Keratinocyte (primary cell): ENCODE results near the gene PAQR8. TPM values are rescaled to one million over a fixed set of nuclear protein-coding genes. Genes with fewer than 3 reads are reported as not detected.

Experiments
- DNase-seq: peaks from one replicate; pipeline ENCODE4 v3.0.0-alpha.2; 2011; ENCODE audit warnings: low read depth, missing footprints, low spot score
- FAIRE-seq: peaks from 2 replicates; lab custom pipeline; 2011; peaks lifted over from hg19 to GRCh38; lab: Jason Lieb, UNC
- H2AFZ ChIP-seq: 2 replicates; pipeline ENCODE4 v1.6.0; 2012; ENCODE audit warnings: low read length, control low read depth, inconsistent platforms; ENCODE audit not compliant: control insufficient read depth
- H3K27ac ChIP-seq: 2 replicates; pipeline ENCODE4 v1.5.1; 2011; ENCODE audit warnings: low read length; ENCODE audit not compliant: control insufficient read depth, insufficient read depth
- H3K27me3 ChIP-seq: 3 replicates; pipeline ENCODE4 v1.6.0; 2011; ENCODE audit warnings: low read length; ENCODE audit not compliant: control insufficient read depth, insufficient read depth; ENCODE audit errors: extremely low read depth
- H3K36me3 ChIP-seq, 2 experiments: 2 replicates in 1 of 2; 3 replicates in 1 of 2; pipeline ENCODE4 v1.5.1; 2011; ENCODE audit warnings: low read length in 2 of 2, mild to moderate bottlenecking in 1 of 2; ENCODE audit not compliant: control insufficient read depth in 2 of 2, insufficient read depth in 2 of 2; ENCODE audit errors: extremely low read depth in 1 of 2
- H3K4me1 ChIP-seq: 3 replicates; pipeline ENCODE4 v1.5.1; 2011; ENCODE audit warnings: low read length; ENCODE audit not compliant: control insufficient read depth, insufficient read depth; ENCODE audit errors: extremely low read depth
- H3K4me2 ChIP-seq: 3 replicates; pipeline ENCODE4 v1.6.0; 2011; ENCODE audit warnings: low read depth, low read length; ENCODE audit not compliant: control insufficient read depth, insufficient read depth; ENCODE audit errors: extremely low read depth
- H3K4me3 ChIP-seq, 3 experiments: fragments of 200-600 bp in 1 of 3; sonication (generic) in 1 of 3; 2 replicates in 2 of 3; 3 replicates in 1 of 3; pipeline ENCODE4 v1.5.1; 2011 to 2016; ENCODE audit warnings: low read length in 3 of 3, mild to moderate bottlenecking in 3 of 3, control low read depth in 2 of 3, inconsistent platforms in 1 of 3, low read depth in 1 of 3, mixed read lengths in 1 of 3, mixed run types in 1 of 3, moderate library complexity in 1 of 3; ENCODE audit not compliant: control insufficient read depth in 2 of 3, insufficient read depth in 2 of 3; ENCODE audit errors: extremely low read depth in 1 of 3
- H3K79me2 ChIP-seq: 2 replicates; pipeline ENCODE4 v1.6.0; 2012; ENCODE audit warnings: low read length; ENCODE audit not compliant: control insufficient read depth, insufficient read depth
- H3K9ac ChIP-seq: 3 replicates; pipeline ENCODE4 v1.6.0; 2011; ENCODE audit warnings: low read length; ENCODE audit not compliant: control insufficient read depth, insufficient read depth; ENCODE audit errors: extremely low read depth
- H3K9me1 ChIP-seq: 3 replicates; pipeline ENCODE4 v1.6.0; 2011; ENCODE audit warnings: low read length; ENCODE audit not compliant: control insufficient read depth, insufficient read depth; ENCODE audit errors: extremely low read depth
- H3K9me3 ChIP-seq: 2 replicates; pipeline ENCODE4 v1.5.1; 2012; ENCODE audit warnings: low read depth, low read length; ENCODE audit not compliant: control insufficient read depth
- H4K20me1 ChIP-seq: 3 replicates; pipeline ENCODE4 v1.6.0; 2011; ENCODE audit warnings: low read length; ENCODE audit not compliant: control insufficient read depth, insufficient read depth; ENCODE audit errors: extremely low read depth
- EZH2 ChIP-seq: IDR thresholded peaks from one replicate; pipeline ENCODE4 v1.6.1; 2012; ENCODE audit warnings: inconsistent platforms, mild to moderate bottlenecking, low read length, moderate library complexity
- dilution Hi-C: fragments of 300-500 bp; cut with MboI; formaldehyde crosslinking; loops from one replicate; pipeline ENCODE4 v1.7.0; 2020; ENCODE audit warnings: low sequenced_read_pairs; ENCODE audit not compliant: extremely low pct_ligation_motif_present
- polyA plus RNA-seq, 5 experiments: library from polyadenylated mRNA; depleted of rRNA in 3 of 5; stranded (reverse) in 3 of 5; stranded (forward) in 1 of 5; unstranded in 1 of 5; fragments of >200 nt; gene quantifications; 1 replicate in 1 of 5; 2 replicates in 3 of 5; 3 replicates in 1 of 5; pipeline versions ENCODE4 v1.2.1 to v1.2.3, GENCODE V29; 2011 to 2012; ENCODE audit warnings: missing spikeins in 2 of 5, low read depth in 1 of 5, low replicate concordance in 1 of 5
- TF ChIP-seq, protein P1 (sequence below), 3 experiments: IDR thresholded peaks in 1 of 3; conservative IDR thresholded peaks in 1 of 3; optimal IDR thresholded peaks in 1 of 3; 2 replicates in 2 of 3; 3 replicates in 1 of 3; pipeline versions ENCODE3 to v1.5.1; 2011; ENCODE audit warnings: low read length in 3 of 3, mild to moderate bottlenecking in 3 of 3, moderate library complexity in 2 of 3, control low read depth in 1 of 3, inconsistent platforms in 1 of 3; ENCODE audit not compliant: insufficient read depth in 2 of 3; ENCODE audit errors: extremely low read depth in 1 of 3

PAQR8 gene
- polyA plus RNA-seq, 1 donor (not counting 4 experiments of a cell fraction or from before 2014, with no cell fraction given): 1.6 TPM

GRCh38 chr6:52435345-52435744 is 73.4 kb downstream of the PAQR8 start:
- H3K9me1 ChIP-seq: no peaks in the 10 kb centered on the region
- no peak for DNase-seq
- no peak overlapping the region for H3K27ac ChIP-seq
- no peaks in the 10 kb centered on the region for H3K27me3 ChIP-seq
- no peak overlapping the region for H2AFZ ChIP-seq
- dilution Hi-C loops: no loop called here
- no peaks in the 10 kb centered on the region for H3K9me3 ChIP-seq
- H3K36me3 ChIP-seq: no peaks in the 10 kb centered on the region
- H3K9ac ChIP-seq: no peak overlapping the region
- no peak for FAIRE-seq
- H3K79me2 ChIP-seq: no peaks in the 10 kb centered on the region
- H3K4me1 ChIP-seq: no peaks in the 10 kb centered on the region
- no peak overlapping the region for H3K4me3 ChIP-seq
- TF ChIP-seq EZH2: no peak
- no peaks in the 10 kb centered on the region for H4K20me1 ChIP-seq
- H3K4me2 ChIP-seq: no peak overlapping the region

DNA sequence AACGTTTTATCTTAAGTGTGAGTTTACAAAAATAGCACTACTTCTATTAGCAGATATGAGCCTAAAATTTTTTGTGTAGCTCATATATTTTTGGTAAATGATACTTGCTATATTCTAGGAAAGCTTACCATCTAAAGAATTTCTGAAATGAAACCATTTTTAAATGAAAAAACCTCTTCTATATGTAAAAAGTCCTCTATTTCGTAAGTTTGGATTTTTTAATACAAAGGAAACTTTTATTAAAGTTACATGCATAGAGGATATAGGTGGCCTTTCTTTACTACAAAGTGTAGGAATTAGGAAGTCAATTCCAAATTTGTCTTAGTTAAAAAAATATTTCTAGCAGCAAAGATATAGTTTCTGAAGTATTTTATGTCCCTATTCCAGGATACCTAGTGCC is 77.0 kb downstream of the PAQR8 start:
- Histone ChIP-seq H3K9me1 (no peaks in the 10 kb centered on the region), H3K4me3 (no peak overlapping the region), H3K9ac (no peak overlapping the region), H3K27me3 (no peaks in the 10 kb centered on the region), H3K4me1 (no peaks in the 10 kb centered on the region), H4K20me1 (no peaks in the 10 kb centered on the region), H3K79me2 (no peaks in the 10 kb centered on the region), H3K9me3 (no peaks in the 10 kb centered on the region), H3K27ac (no peak overlapping the region), H2AFZ (no peak overlapping the region), H3K36me3 (no peaks in the 10 kb centered on the region), H3K4me2 (no peak overlapping the region)
- TF ChIP-seq EZH2: no peak
- TF ChIP-seq, protein P1, sequence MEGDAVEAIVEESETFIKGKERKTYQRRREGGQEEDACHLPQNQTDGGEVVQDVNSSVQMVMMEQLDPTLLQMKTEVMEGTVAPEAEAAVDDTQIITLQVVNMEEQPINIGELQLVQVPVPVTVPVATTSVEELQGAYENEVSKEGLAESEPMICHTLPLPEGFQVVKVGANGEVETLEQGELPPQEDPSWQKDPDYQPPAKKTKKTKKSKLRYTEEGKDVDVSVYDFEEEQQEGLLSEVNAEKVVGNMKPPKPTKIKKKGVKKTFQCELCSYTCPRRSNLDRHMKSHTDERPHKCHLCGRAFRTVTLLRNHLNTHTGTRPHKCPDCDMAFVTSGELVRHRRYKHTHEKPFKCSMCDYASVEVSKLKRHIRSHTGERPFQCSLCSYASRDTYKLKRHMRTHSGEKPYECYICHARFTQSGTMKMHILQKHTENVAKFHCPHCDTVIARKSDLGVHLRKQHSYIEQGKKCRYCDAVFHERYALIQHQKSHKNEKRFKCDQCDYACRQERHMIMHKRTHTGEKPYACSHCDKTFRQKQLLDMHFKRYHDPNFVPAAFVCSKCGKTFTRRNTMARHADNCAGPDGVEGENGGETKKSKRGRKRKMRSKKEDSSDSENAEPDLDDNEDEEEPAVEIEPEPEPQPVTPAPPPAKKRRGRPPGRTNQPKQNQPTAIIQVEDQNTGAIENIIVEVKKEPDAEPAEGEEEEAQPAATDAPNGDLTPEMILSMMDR (optimal IDR thresholded peaks at IDR 0.05 in 1 of 3, IDR thresholded peaks at IDR 0.05 in 1 of 3, conservative IDR thresholded peaks at IDR 0.05 in 1 of 3; ENCODE audit: extremely low read depth in 1 of 3, insufficient read depth in 2 of 3, low read length in 3 of 3): no peak
- no peak for DNase-seq
- dilution Hi-C loops: no loop called here
- FAIRE-seq: no peak

DNA sequence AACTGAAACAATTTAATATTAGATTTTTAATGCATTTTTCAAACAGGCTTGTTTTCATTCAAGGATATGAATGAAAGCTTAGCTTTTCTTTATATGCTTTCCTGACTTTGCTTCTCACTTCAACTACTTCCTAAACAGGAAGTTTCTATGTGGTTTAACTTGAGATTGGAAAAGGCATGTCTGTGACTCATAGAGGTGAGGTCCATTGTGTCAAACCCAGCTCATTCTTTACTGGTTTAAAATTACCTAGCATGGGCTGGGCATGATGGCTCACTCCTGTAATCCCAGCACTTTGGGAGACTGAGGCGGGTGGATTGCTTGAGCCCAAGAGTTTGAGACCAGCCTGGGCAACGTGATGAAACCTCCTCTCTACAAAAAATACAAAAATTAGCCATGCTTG is 92.6 kb downstream of the PAQR8 start:
- TF ChIP-seq EZH2: no peak
- TF ChIP-seq, protein P1 (optimal IDR thresholded peaks at IDR 0.05 in 1 of 3, IDR thresholded peaks at IDR 0.05 in 1 of 3, conservative IDR thresholded peaks at IDR 0.05 in 1 of 3; ENCODE audit: extremely low read depth in 1 of 3, insufficient read depth in 2 of 3, low read length in 3 of 3): no peak
- Histone ChIP-seq H3K9me1 (no peaks in the 10 kb centered on the region), H3K4me1 (peaks cover 13% of the 10 kb centered on the region), H3K79me2 (no peaks in the 10 kb centered on the region), H2AFZ (no peak overlapping the region), H3K27ac (peak overlapping the region; percentile 70), H3K9me3 (no peaks in the 10 kb centered on the region), H3K27me3 (no peaks in the 10 kb centered on the region), H3K9ac (no peak overlapping the region), H3K36me3 (no peaks in the 10 kb centered on the region), H3K4me3 (no peak overlapping the region), H4K20me1 (no peaks in the 10 kb centered on the region), H3K4me2 (peak overlapping the region; percentile 61)
- peak; percentile 52 for FAIRE-seq
- DNase-seq: peak; percentile 23
- dilution Hi-C loops: no loop called here
